CD14-positive monocyte (primary cell): Measurements from ENCODE around the gene AHSA1. TPM values are rescaled to one million over a fixed set of nuclear protein-coding genes. Genes with fewer than 3 reads are reported as not detected.

Experiments used
- DNase-seq, 3 donors: peaks; one replicate each; pipeline ENCODE4 v3.0.0-alpha.2; 2011 to 2022
- H2AFZ ChIP-seq: 2 replicates; pipeline ENCODE4 v1.6.0; 2012; ENCODE audit warnings: mild to moderate bottlenecking, low read depth, low read length, inconsistent platforms; ENCODE audit not compliant: insufficient read depth, poor library complexity, severe bottlenecking
- H3K27ac ChIP-seq, 2 donors: 1 replicate in 1 of 2; 2 replicates in 1 of 2; pipeline ENCODE4 v1.5.1; 2012 to 2013; ENCODE audit warnings: low read length in 2 of 2, control low read depth in 1 of 2, inconsistent platforms in 1 of 2, low read depth in 1 of 2, mild to moderate bottlenecking in 1 of 2
- H3K27me3 ChIP-seq, 2 donors: one replicate each; pipeline versions ENCODE4 v1.6.0 to v1.6.1; 2011 to 2013; ENCODE audit warnings: low read length in 2 of 2; ENCODE audit not compliant: control insufficient read depth in 2 of 2, insufficient read depth in 2 of 2
- H3K36me3 ChIP-seq, 2 donors: replicated peaks in 1 of 2; 1 replicate in 1 of 2; 2 replicates in 1 of 2; pipeline versions ENCODE4 v1.5.1 to v1.6.1; 2012 to 2013; ENCODE audit warnings: low read length in 2 of 2, control low read depth in 1 of 2, inconsistent platforms in 1 of 2, mild to moderate bottlenecking in 1 of 2; ENCODE audit not compliant: insufficient read depth in 2 of 2, control insufficient read depth in 1 of 2
- H3K4me1 ChIP-seq, 2 donors: 1 replicate in 1 of 2; 2 replicates in 1 of 2; pipeline versions ENCODE4 v1.5.1 to v1.6.1; 2012 to 2013; ENCODE audit warnings: low read length in 2 of 2, control low read depth in 1 of 2, inconsistent platforms in 1 of 2, mild to moderate bottlenecking in 1 of 2, moderate library complexity in 1 of 2; ENCODE audit not compliant: insufficient read depth in 2 of 2, control insufficient read depth in 1 of 2
- H3K4me2 ChIP-seq: replicated peaks from 2 replicates; pipeline ENCODE3; 2012; ENCODE audit warnings: low read length, moderate library complexity, mild to moderate bottlenecking; ENCODE audit not compliant: poor library complexity, severe bottlenecking; ENCODE audit errors: extremely low read depth
- H3K4me3 ChIP-seq, 3 experiments: fragments of 200-600 bp in 1 of 3; sonication (generic) in 1 of 3; replicated peaks in 1 of 3; 1 replicate in 2 of 3; 2 replicates in 1 of 3; pipeline ENCODE4 v1.5.1; 2011 to 2013; ENCODE audit warnings: low read length in 3 of 3, mild to moderate bottlenecking in 3 of 3, control low read depth in 2 of 3, low read depth in 2 of 3, inconsistent platforms in 1 of 3, moderate library complexity in 1 of 3
- H3K79me2 ChIP-seq: 2 replicates; pipeline ENCODE4 v1.6.0; 2012; ENCODE audit warnings: mild to moderate bottlenecking, control low read depth, inconsistent platforms, low read length, moderate library complexity; ENCODE audit not compliant: insufficient read depth
- H3K9ac ChIP-seq: 2 replicates; pipeline ENCODE4 v1.6.0; 2017; ENCODE audit warnings: low read length, mild to moderate bottlenecking; ENCODE audit not compliant: insufficient read depth, poor library complexity, severe bottlenecking
- H3K9me3 ChIP-seq, 2 donors: replicated peaks in 1 of 2; 1 replicate in 1 of 2; 2 replicates in 1 of 2; pipeline versions ENCODE4 v1.5.1 to v1.6.1; 2012 to 2013; ENCODE audit warnings: low read length in 2 of 2, control low read depth in 1 of 2; ENCODE audit not compliant: control insufficient read depth in 1 of 2, insufficient read depth in 1 of 2
- H4K20me1 ChIP-seq: 2 replicates; pipeline ENCODE4 v1.6.0; 2012; ENCODE audit warnings: mild to moderate bottlenecking, low read length, control low read depth, moderate library complexity; ENCODE audit not compliant: insufficient read depth
- H3K27ac Mint-ChIP-seq, 7 donors: one replicate each; pipeline ENCODE4 v1.8.0; 2020; ENCODE audit warnings: mild to moderate bottlenecking in 7 of 7, mixed read lengths in 7 of 7, moderate library complexity in 6 of 7, inconsistent platforms in 2 of 7
- H3K27me3 Mint-ChIP-seq, 3 donors: one replicate each; pipeline ENCODE4 v1.8.0; 2021 to 2022; ENCODE audit warnings: low read depth in 3 of 3, mild to moderate bottlenecking in 3 of 3, mixed read lengths in 3 of 3, moderate library complexity in 3 of 3, inconsistent platforms in 1 of 3
- H3K36me3 Mint-ChIP-seq, 2 donors: one replicate each; pipeline ENCODE4 v1.8.0; 2020; ENCODE audit warnings: mixed read lengths in 2 of 2, inconsistent platforms in 1 of 2, mild to moderate bottlenecking in 1 of 2
- H3K4me1 Mint-ChIP-seq: one replicate; pipeline ENCODE4 v1.8.0; 2020; ENCODE audit warnings: mild to moderate bottlenecking, mixed read lengths
- H3K4me3 Mint-ChIP-seq, 2 donors: one replicate each; pipeline ENCODE4 v1.8.0; 2020; ENCODE audit warnings: mild to moderate bottlenecking in 2 of 2, mixed read lengths in 2 of 2, moderate library complexity in 1 of 2
- H3K9me3 Mint-ChIP-seq, 7 donors: one replicate each; pipeline ENCODE4 v1.8.0; 2020 to 2022; ENCODE audit warnings: mixed read lengths in 7 of 7, mild to moderate bottlenecking in 6 of 7, moderate library complexity in 6 of 7, inconsistent platforms in 2 of 7
- CTCF ChIP-seq: fragments of 200-600 bp; IDR thresholded peaks from one replicate; pipeline ENCODE4 v1.8.0; 2022; ENCODE audit warnings: antibody characterized with exemption, mild to moderate bottlenecking
- WGBS: methylation state at CpG from one replicate; pipeline ENCODE4 v1.1.5; 2013; ENCODE audit warnings: missing lambda C conversion rate; ENCODE audit not compliant: insufficient coverage; 5-methylcytosine and 5-hydroxymethylcytosine counted together
- intact Hi-C, 2 donors: fragments of 100-400 bp; cut with micrococcal nuclease; formaldehyde crosslinking; loops; one replicate each; pipeline versions ENCODE4 v1.15.0 to v1.15.1; 2023
- polyA plus RNA-seq, 3 donors: library from polyadenylated mRNA; depleted of rRNA in 1 of 3; unstranded in 2 of 3; stranded (reverse) in 1 of 3; fragments of 300-500 nt in 2 of 3; fragments of >200 nt in 1 of 3; fragmentation: Illumina TruSeq in 2 of 3; gene quantifications; 1 replicate in 2 of 3; 2 replicates in 1 of 3; pipeline ENCODE4 v1.2.3, GENCODE V29; 2012 to 2021

The AHSA1 gene
- polyA plus RNA-seq, 3 donors, result 59.5 to 72.5 (median 71.5) TPM

GRCh38 chr14:77489041-77489440, 31.1 kb downstream of the AHSA1 start:
- Mint-ChIP-seq H3K4me3 (no peak overlapping the region), H3K36me3 (no peaks in the 10 kb centered on the region)

DNA sequence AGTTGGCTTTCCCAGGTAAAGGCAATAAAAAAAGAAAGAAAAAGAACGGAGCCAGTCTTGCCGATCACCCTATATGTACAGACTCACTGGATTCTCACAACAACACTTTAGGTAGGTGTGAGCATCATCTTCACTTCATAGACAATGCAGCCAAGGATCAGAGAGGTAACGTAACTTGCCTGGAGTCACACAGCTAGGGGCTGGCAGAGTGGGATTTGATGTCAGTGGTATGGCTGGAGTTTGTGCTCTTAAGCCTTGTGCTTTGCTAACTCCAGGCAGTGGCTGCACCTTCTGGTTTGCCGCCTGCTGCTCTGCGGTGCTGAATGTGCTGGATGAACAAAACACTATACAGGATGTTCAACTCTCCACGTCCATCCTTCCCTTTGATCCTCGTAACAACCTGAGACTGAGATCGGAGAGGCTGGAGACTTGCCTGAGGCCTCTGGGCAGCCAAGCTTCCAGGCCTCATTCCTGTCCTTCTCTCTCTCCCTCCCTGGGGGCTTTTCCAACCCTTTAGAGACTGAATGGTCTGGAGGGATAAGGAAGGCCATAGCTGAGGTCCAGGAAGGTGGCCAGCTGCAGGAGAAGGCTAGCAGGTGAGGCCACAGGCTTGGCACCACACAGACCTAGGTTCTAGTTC, 32.6 kb downstream of the AHSA1 start:
- no peak overlapping the region for H3K27ac Mint-ChIP-seq

More at GRCh38 chr14:77489041-77489440, 31.1 kb downstream of the AHSA1 start:
- Histone ChIP-seq H2AFZ (no peak overlapping the region), H3K27ac (no peak overlapping the region), H3K4me1 (no peaks in the 10 kb centered on the region), H3K9ac (no peak overlapping the region), H3K79me2 (no peaks in the 10 kb centered on the region), H4K20me1 (no peaks in the 10 kb centered on the region), H3K4me3 (no peak overlapping the region), H3K4me2 (no peak overlapping the region), H3K9me3 (no peaks in the 10 kb centered on the region), H3K27me3 (no peaks in the 10 kb centered on the region), H3K36me3 (no peaks in the 10 kb centered on the region)
- DNase-seq, result no peak
- no peak for TF ChIP-seq CTCF
- 98% methylated on average over 6 of the region's 6 CpGs for WGBS
- peaks cover 1 to 2% (median 2%) of the 10 kb centered on the region in 3 donors for H3K27me3 Mint-ChIP-seq
- H3K9me3 Mint-ChIP-seq, result no peaks in the 10 kb centered on the region
- intact Hi-C loops, result no loop called here
- H3K27ac Mint-ChIP-seq, result peak overlapping the region in 1 of 7 donors; percentile 31
- no peaks in the 10 kb centered on the region for H3K4me1 Mint-ChIP-seq

More for the DNA sequence above, 32.6 kb downstream of the AHSA1 start:
- H3K4me3 ChIP-seq, result no peak overlapping the region
- H3K36me3 ChIP-seq, result no peaks in the 10 kb centered on the region
- Mint-ChIP-seq H3K4me3 (no peak overlapping the region), H3K9me3 (no peaks in the 10 kb centered on the region), H3K27me3 (peaks cover 0 to 2% (median 1%) of the 10 kb centered on the region in 3 donors), H3K36me3 (no peaks in the 10 kb centered on the region), H3K4me1 (no peaks in the 10 kb centered on the region)
- no peak overlapping the region for H3K27ac ChIP-seq
- no peak overlapping the region for H3K9ac ChIP-seq
- intact Hi-C loops, result no loop called here
- DNase-seq, result no peak
- 100% methylated on average over 4 of the region's 8 CpGs for WGBS
- no peak for TF ChIP-seq CTCF
- H3K27me3 ChIP-seq, result no peaks in the 10 kb centered on the region
- no peaks in the 10 kb centered on the region for H3K9me3 ChIP-seq
- H2AFZ ChIP-seq, result no peak overlapping the region
- H3K4me1 ChIP-seq, result no peaks in the 10 kb centered on the region
- no peaks in the 10 kb centered on the region for H4K20me1 ChIP-seq
- no peaks in the 10 kb centered on the region for H3K79me2 ChIP-seq
- H3K4me2 ChIP-seq, result no peak overlapping the region
